Measurements from ENCODE around the gene ZRANB1.

Gene ZRANB1

DNA sequence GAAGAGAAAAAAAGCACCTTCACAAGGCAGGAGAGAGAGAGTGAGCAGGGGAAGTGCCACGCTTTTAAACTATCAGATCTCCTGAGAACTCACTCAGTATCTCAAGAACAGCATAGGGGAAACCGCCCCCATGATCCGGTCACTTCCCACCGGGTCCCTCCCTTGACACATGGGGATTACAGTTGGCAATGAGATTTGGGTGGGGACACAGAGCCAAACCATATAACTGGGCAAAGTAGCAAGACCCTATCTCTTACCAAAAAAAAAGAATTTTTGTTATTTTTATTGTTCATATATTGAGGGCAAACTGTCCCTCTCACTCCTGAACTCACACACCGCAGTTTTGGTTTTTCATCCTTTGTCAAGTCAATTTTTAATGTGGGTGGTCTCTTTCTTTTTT, 18.2 kb upstream of the ZRANB1 start:
- no peak for DNase-seq

DNA sequence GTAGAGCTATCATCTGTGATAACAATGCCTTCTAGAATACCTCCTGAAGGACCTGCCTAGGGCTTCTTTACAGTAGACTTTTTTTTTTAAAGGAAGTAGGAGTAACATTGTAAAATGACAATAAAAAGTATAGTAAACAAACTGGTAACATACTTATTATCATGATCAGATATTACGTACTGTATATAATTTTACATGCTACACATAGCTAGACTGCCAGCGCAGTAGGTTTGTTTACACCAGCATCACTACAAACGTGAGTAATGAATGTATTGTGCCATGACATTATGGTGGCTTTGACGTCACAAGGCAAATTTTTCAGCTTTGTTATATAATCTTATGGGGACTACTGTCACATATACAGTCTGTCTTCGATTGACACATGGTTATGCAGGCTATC, 15.4 kb upstream of the ZRANB1 start:
- DNase-seq = no peak

GRCh38 chr10:124928087-124928486, 13.8 kb upstream of the ZRANB1 start:
- DNase-seq = no peak

DNA sequence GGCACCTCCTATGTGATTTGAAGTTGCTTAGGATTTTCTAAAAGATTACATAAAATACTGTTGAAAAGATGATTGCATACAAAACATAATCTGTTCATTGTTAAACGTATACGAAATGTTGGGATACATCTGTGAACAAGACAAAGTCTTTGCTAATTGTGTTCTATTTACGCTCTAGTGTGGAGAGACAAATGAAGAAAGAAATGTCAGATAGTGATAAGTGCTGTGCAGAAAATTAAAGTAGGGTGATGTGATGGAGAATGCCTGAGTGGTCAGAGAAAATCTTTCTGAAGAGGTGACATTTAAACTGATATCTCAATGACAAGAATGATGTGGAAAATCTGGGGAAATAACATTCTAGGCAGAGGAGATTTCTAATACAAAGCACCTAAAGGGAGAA, 13.4 kb upstream of the ZRANB1 start:
- no peak for DNase-seq

GRCh38 chr10:124935946-124936345, 6.0 kb upstream of the ZRANB1 start:
- DNase-seq = no peak

GRCh38 chr10:124936813-124937212, 5.1 kb upstream of the ZRANB1 start:
- no peak for DNase-seq

- no peak for DNase-seq
These were observed 2.6 kb upstream of the ZRANB1 start for GRCh38 chr10:124939290-124939689.

DNA sequence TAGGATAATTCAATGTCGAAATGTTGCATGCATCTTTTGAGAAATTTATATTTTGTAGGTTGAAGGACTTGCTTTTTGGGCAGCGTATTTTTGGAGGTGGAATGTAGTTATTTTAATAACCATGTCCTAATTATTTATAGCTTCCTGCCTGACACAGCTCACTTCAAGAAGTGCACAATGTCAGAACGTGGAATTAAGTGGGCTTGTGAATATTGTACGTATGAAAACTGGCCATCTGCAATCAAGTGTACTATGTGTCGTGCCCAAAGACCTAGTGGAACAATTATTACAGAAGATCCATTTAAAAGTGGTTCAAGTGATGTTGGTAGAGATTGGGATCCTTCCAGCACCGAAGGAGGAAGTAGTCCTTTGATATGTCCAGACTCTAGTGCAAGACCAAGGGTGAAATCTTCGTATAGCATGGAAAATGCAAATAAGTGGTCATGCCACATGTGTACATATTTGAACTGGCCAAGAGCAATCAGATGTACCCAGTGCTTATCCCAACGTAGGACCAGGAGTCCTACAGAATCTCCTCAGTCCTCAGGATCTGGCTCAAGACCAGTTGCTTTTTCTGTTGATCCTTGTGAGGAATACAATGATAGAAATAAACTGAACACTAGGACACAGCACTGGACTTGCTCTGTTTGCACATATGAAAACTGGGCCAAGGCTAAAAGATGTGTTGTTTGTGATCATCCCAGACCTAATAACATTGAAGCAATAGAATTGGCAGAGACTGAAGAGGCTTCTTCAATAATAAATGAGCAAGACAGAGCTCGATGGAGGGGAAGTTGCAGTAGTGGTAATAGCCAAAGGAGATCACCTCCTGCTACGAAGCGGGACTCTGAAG, 620 bp downstream of the ZRANB1 start:
- no peak for DNase-seq

- no peak for DNase-seq
These were observed 1.6 kb downstream of the ZRANB1 start for GRCh38 chr10:124943301-124944092.

DNA sequence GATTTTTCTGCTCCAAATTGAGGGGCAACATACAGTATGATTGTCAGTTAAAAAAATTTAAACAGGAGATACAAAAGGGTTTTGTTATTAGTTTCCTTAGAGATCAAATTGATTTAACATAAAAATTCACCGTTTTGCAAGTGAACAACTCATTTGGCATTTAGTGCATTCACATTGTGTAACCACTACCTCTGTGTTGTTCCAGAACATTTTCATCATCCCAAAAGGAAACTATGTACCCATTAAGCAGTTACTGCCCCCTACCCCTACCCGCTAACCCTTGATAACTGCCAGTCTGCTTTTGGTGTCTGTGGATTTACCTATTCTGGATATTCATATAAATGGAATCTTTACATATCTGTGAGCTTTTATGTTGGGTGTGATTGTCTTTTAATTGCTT, 3.1 kb downstream of the ZRANB1 start:
- DNase-seq = no peak

- DNase-seq = peak; percentile 9
These were observed 5.0 kb downstream of the ZRANB1 start for GRCh38 chr10:124946945-124947344.

GRCh38 chr10:124949543-124949942, 7.6 kb downstream of the ZRANB1 start:
- no peak for DNase-seq

GRCh38 chr10:124952123-124952522, 10.2 kb downstream of the ZRANB1 start:
- no peak for DNase-seq

GRCh38 chr10:124953421-124953820, 11.5 kb downstream of the ZRANB1 start:
- no peak for DNase-seq

GRCh38 chr10:124955243-124955642, 13.3 kb downstream of the ZRANB1 start:
- no peak for DNase-seq

DNA sequence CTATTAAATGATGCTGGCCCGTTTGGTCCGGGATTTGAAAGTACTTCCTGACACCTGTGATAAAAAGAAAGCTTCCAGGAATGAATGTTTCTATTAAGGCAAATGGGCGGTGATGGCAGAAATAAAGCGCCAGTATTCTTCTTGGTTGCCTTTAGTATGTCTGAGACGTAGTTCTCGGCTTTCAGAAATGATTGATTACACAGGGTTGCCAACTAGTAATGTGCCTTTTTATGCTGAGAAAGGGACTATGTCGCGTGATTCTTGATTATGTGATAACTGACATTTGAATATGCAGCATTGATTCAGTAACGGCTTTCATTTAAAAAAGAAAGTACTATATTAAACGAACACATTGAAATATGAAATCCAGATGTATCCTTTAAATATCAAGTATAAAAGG, 13.9 kb downstream of the ZRANB1 start:
- no peak for DNase-seq

DNA sequence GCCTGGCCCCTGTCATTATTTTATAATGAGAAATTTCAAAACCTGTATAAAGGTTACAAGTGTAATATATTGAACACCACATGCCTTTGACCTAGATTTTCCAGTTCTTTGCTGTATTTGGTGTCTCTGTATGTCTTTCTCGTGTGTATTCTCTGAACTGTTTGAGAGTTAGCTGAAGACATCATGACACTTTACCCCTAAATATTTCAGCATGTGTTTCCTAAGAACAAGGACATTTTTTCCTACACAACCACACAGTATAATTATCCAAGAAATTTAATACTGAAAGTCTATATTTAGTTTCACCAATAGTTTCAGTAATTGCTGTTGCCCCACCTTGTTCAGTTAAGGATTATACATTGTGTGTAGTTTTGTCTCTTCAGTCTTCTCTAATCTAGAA, 14.8 kb downstream of the ZRANB1 start:
- DNase-seq = no peak

DNA sequence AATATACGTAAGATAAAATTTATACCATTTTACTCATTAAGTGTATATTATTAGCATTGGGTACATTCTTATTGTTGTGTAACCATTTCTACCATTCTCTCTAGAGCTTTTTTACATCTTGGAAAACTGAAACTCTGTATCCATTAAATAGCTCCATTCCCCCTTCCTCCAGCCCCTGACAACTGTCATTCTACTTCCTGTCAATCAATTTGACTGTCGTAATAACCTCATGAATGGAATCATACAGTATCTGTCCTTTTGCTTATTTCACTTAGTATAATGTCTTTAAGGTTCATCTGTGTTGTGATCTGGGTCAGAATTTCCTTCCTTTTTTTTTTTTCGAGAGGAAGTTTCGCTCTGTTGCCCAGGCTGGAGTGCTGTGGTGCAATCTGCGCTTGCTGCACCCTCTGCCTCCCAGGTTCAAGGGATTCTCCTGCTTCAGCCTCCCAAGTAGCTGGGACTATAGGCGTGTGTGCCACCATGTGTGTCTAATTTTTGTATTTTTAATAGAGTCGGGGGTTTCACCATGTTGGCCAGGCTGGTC, 15.6 kb downstream of the ZRANB1 start:
- DNase-seq = no peak

DNA sequence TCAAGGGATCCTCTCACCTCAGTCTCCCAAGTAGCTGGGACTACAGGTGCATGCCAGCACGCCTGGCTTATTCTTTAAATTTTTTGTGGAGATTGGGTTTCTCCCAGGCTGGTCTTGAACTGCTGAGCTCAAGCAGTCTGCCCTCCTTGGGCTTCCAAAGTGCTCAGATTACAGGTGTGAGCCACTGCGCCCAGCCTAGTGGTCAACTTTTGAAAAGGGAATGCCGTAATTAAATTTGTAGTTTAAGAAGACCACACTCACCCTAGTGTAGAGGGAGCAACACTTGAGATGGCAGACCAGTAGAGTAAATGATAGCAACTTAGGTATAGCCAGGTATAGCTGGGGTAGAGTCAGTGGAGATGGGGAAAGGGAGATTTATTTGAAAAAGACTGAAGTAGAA, 17.6 kb downstream of the ZRANB1 start:
- DNase-seq = no peak

DNA sequence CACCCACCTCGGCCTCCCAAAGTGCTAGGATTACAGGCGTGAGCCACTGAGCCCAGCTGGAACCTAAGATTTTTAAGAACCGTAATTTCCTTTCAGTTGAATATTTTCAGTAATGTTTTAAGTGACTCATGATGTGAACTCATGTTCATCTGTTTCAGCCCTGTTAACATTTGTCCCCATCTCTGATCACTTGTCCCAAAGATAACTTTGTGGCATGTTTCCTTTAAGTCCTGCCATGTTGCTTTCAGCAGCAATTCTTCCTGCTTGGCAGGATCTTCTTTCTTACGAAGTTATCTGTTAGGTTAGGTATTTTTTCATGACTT, 19.3 kb downstream of the ZRANB1 start:
- DNase-seq = no peak

DNA sequence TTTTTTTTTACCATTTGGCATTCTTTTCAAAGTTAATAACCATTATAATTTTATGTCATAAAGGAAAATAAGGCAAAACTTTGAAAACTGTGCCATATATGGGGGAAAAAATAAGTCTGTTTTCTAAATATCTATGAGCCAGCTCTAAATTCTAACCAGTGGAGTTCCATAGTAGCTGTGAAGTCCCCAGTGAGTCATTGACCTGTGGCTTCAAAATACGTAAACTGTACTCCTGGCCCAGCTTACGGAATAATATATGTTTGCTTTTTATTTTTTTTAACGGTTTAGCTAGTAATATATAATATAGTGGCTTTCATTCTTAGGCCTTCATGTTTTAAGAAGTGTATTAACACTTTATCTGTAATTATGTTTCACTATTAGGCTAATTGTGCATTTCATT, 20.5 kb downstream of the ZRANB1 start:
- DNase-seq = no peak

DNA sequence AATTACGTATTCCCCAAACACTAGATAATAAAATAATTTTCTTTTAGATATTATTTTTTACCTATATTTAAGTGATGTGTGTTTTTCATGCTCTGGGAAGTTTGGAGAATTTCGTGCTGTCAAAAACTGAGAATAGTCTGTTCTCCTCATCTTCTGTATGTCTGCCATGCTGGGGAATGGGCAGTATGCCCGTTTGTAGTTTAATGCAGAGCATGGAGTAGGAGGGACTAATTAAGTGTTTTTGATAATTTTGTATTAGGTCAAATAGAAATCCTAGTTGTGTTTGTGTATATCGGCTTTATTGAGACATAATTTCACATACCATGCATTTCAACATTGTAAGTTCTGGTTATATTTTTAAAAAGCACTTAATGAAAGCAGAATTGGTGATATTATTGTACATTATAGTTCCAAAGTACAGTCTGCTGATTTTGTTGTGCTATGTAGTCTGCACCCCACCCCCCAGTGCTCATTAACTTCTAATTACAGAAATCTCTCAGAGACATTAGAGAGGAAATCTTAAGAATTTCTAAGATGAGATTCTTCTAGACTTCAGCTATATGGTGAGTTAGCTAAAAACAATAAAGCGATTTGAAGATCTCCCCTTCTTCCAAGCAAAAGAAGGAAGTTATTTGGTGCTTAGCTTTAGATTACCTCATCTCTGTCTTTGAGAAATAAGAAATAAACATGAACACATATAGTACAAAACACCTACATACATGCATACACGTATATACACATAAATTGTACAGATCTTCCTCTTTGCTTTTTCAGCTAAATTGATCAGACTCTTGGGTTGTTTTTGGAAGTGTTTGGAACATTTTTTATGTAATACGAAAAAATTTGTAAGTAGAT, 22.2 kb downstream of the ZRANB1 start:
- no peak for DNase-seq

GRCh38 chr10:124966008-124966407, 24.1 kb downstream of the ZRANB1 start:
- no peak for DNase-seq

Measured in NCI-H1092 (cell line).